K562 (cell line): ENCODE results near the gene DNAAF2. TPM values are rescaled to one million over a fixed set of nuclear protein-coding genes. Genes with fewer than 3 reads are reported as not detected.
A peak's percentile ranks its signal among the peaks of the same experiment; 100 is the strongest.

Source experiments
- ATAC-seq: fragments of 200-7000 bp; cut with Tn5 transposase; 3 replicates; pipeline ENCODE4 v1.9.1; 2020; ENCODE audit warnings: moderate library complexity
- BruUV-seq: library from RNA; stranded (reverse); fragments of 400-500 nt; replicated peaks from 2 replicates; lab custom pipeline; 2021; lab: Mats Ljungman, UMichigan
- CTCF ChIA-PET: fragments of 300-600 bp; formaldehyde crosslinking; extraction: SDS; loops from one replicate; lab custom pipeline; 2021; ENCODE audit warnings: low intra/inter-chr PET ratio; lab: Yijun Ruan, JAX
- POLR2A ChIA-PET: fragments of 300-600, 350-650 bp; sonication (Branson Sonifier 250); formaldehyde crosslinking; extraction: SDS; loops from one replicate; lab custom pipeline; 2021; ENCODE audit warnings: antibody characterized with exemption, inconsistent platforms; lab: Yijun Ruan, JAX
- DNase-seq, 4 experiments: peaks; one replicate each; pipeline versions ENCODE4 v3.0.0 to v3.0.0-alpha.2; 2011 to 2018; ENCODE audit warnings: low spot score in 3 of 4, mixed read lengths in 3 of 4; ENCODE audit errors: extremely low read depth in 1 of 4
- FAIRE-seq: peaks from 2 replicates; lab custom pipeline; 2011; peaks lifted over from hg19 to GRCh38; lab: Jason Lieb, UNC
- H2AFZ ChIP-seq: 2 replicates; pipeline ENCODE4 v1.6.0; 2011; ENCODE audit warnings: low read depth, low read length, control low read depth, inconsistent platforms
- H3K27ac ChIP-seq: fragments of 200-600 bp; 3 replicates; pipeline ENCODE4 v1.8.0; 2011; ENCODE audit warnings: low read depth, mild to moderate bottlenecking, control low read depth, inconsistent platforms, low read length, moderate library complexity, mixed read lengths; ENCODE audit errors: extremely low read depth
- H3K27me3 ChIP-seq, 2 experiments: fragments of 300-600 bp in 1 of 2; 2 replicates in 1 of 2; 3 replicates in 1 of 2; pipeline versions ENCODE4 v1.6.0 to v1.8.0; 2011; ENCODE audit warnings: inconsistent platforms in 2 of 2, low read length in 2 of 2, mild to moderate bottlenecking in 1 of 2, mixed read lengths in 1 of 2, moderate library complexity in 1 of 2; ENCODE audit not compliant: control insufficient read depth in 2 of 2, insufficient read depth in 2 of 2
- H3K36me3 ChIP-seq: fragments of 300-600 bp; 3 replicates; pipeline ENCODE4 v1.8.0; 2011; ENCODE audit warnings: mild to moderate bottlenecking, low read length, inconsistent platforms; ENCODE audit not compliant: control insufficient read depth, insufficient read depth
- H3K4me1 ChIP-seq, 2 experiments: fragments of 200-600 bp in 1 of 2; replicated peaks in 1 of 2; 2 replicates in 1 of 2; 3 replicates in 1 of 2; pipeline versions ENCODE4 v1.5.1 to v1.8.0; 2011; ENCODE audit warnings: inconsistent platforms in 2 of 2, low read length in 2 of 2, mild to moderate bottlenecking in 1 of 2, mixed read lengths in 1 of 2, moderate library complexity in 1 of 2; ENCODE audit not compliant: control insufficient read depth in 2 of 2, insufficient read depth in 2 of 2
- H3K4me2 ChIP-seq: 2 replicates; pipeline ENCODE4 v1.6.1; 2011; ENCODE audit warnings: low read length, control low read depth, inconsistent platforms, mixed read lengths; ENCODE audit not compliant: insufficient read depth
- H3K4me3 ChIP-seq: fragments of 200-600 bp; sonication (generic), shearing (Covaris generic); 2 replicates; pipeline ENCODE4 v1.5.1; 2016; ENCODE audit warnings: control low read depth, inconsistent platforms
- H3K79me2 ChIP-seq: fragments of 200-600 bp; 3 replicates; pipeline ENCODE4 v1.8.0; 2011; ENCODE audit warnings: low read length, inconsistent platforms; ENCODE audit not compliant: control insufficient read depth, insufficient read depth
- H3K9ac ChIP-seq, 2 experiments: 2 replicates each; pipeline versions ENCODE4 v1.6.0 to v1.6.1; 2011; ENCODE audit warnings: low read depth in 2 of 2, low read length in 2 of 2, control low read depth in 1 of 2, inconsistent platforms in 1 of 2, mild to moderate bottlenecking in 1 of 2, mixed read lengths in 1 of 2; ENCODE audit not compliant: insufficient read depth in 1 of 2
- H3K9me1 ChIP-seq: one replicate; pipeline ENCODE4 v1.6.0; 2011; ENCODE audit warnings: inconsistent platforms, mild to moderate bottlenecking, low read length, moderate library complexity; ENCODE audit not compliant: control insufficient read depth, insufficient read depth
- H3K9me3 ChIP-seq: replicated peaks from 2 replicates; pipeline ENCODE4 v1.5.1; 2011; ENCODE audit warnings: low read depth, low read length, inconsistent platforms; ENCODE audit not compliant: control insufficient read depth, insufficient read depth
- H4K20me1 ChIP-seq: replicated peaks from 2 replicates; pipeline ENCODE4 v1.6.1; 2011; ENCODE audit warnings: low read length, inconsistent platforms, mixed read lengths; ENCODE audit not compliant: control insufficient read depth, insufficient read depth
- FOXK2 ChIP-seq, 2 experiments: fragments of 450-650 bp; IDR thresholded peaks in 1 of 2; conservative IDR thresholded peaks in 1 of 2; 2 replicates each; pipeline ENCODE4 v1.6.1; 2016; ENCODE audit warnings: low read depth in 2 of 2, mild to moderate bottlenecking in 1 of 2
- SUPT5H ChIP-seq: fragments of 450-650 bp; IDR thresholded peaks from 2 replicates; pipeline ENCODE4 v1.6.1; 2016
- TBL1XR1 ChIP-seq, 2 experiments: IDR thresholded peaks; 2 replicates each; pipeline ENCODE4 v1.6.1; 2012; ENCODE audit warnings: improper control_type of control experiment in 2 of 2, low read length in 2 of 2, mild to moderate bottlenecking in 1 of 2
- WGBS: fragments of 100-300 bp; shearing (Covaris generic); methylation state at CpG from one replicate; pipeline ENCODE4 v1.1.6; 2016; ENCODE audit warnings: low coverage, mixed read lengths; ENCODE audit not compliant: insufficient coverage; ENCODE audit errors: missing lambda C conversion rate; 5-methylcytosine and 5-hydroxymethylcytosine counted together
- in situ Hi-C: fragments of 300-500 bp; cut with MboI; formaldehyde crosslinking; loops from 4 replicates; pipeline ENCODE4 v1.15.0; 2018; ENCODE audit warnings: inconsistent platforms, mixed read lengths
- intact Hi-C: fragments of 100-400 bp; cut with micrococcal nuclease; formaldehyde crosslinking; loops from 2 replicates; pipeline ENCODE4 v1.14.2; 2022
- polyA plus RNA-seq, 8 experiments: library from polyadenylated mRNA; depleted of rRNA in 4 of 8; stranded (reverse) in 5 of 8; unstranded in 3 of 8; fragments of >200 nt; fragmentation: Nextera tagmentation in 2 of 8; fragmentation: Illumina TruSeq in 1 of 8; extraction: Ambion mirVana in 2 of 8; extraction: Trizol in 1 of 8; gene quantifications; 2 replicates each; pipeline versions ENCODE4 v1.2.1 to v1.2.3, GENCODE V29; 2011 to 2014; ENCODE audit warnings: inconsistent platforms in 1 of 8, missing spikeins in 1 of 8
- total RNA-seq, 7 experiments: library from RNA; depleted of rRNA in 6 of 7; stranded (reverse); fragments of >200 nt in 6 of 7; fragmentation: Illumina TruSeq in 2 of 7; extraction: Trizol in 2 of 7; gene quantifications; 2 replicates each; pipeline versions ENCODE4 v1.2.1 to v1.2.3, GENCODE V29; 2011 to 2021; ENCODE audit warnings: low replicate concordance in 1 of 7

DNAAF2 gene
- total and polyA plus RNA-seq, 9 of the 15 experiments (the other 6 are each of a cell fraction or from before 2014, with no cell fraction given), result 2.4 to 14.6 (median 11.1) TPM

DNA sequence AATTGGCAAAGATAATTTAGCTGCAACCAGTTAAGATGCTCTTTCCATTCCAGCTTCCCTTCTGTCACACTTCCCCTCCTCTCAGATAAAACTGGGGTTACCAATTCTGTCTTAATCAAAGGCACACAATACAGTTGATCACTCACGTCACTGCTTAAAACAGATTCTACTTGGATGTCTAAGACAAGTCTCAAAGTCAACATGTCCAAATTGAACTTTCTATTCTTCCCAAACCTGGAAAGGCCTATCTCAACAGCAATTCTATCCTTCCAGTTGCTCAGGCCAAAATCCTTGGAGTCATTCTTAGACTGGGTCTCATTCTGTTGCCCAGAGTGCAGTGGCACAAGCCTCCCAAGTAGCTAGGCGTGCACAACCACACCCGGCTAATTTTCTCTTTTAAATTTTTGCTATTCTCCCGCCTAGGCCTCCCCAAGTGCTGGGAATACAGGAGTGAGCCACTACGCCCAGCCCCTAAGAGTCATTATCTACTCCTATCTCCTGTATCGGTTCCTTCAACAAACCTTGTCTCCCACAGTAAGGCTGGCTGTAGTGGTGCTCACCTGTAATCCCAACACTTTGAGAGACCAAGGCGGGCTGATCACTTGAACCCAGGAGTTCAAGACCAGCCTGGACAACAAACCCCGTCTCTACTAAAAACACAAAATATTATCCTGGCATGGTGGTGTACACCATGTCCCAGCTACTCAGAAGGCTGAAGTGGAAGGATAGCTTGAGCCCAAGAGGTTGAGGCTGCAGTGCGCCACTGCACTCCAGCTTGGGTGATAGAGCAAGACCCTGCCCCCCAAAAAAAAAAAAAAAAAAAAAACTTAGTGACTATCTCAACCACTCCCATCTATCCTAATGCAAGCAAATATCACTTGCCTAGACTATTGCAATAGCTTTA, 53.6 kb downstream of the DNAAF2 start:
- CTCF ChIA-PET, result no interaction called here
- peak; percentile 6 for ATAC-seq
- H4K20me1 ChIP-seq, result peaks cover 30% of the 10 kb centered on the region

DNA sequence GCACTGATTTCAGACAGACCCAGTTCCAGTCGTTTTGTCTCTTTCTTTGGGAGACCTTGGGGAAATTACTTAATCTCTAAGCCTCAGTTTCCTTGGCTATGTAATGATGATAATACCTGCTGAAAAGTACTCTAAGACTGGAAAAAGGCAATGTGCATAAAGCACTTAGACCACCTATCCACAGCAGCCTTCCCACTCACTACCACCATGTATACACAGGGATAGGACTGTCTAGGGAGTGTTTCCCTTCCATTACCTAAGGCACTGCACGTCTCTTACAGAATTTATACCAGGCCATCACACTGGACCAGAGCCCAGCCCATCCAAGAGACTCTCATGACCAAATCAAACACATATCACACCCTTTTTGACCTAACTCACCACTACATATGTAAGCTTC, 55.2 kb downstream of the DNAAF2 start:
- TF ChIP-seq FOXK2 (conservative IDR thresholded peaks at IDR 0.05 in 1 of 2, IDR thresholded peaks at IDR 0.05 in 1 of 2; ENCODE audit: low read depth in 2 of 2), result no peak
- Histone ChIP-seq H3K27ac (no peak overlapping the region), H4K20me1 (peaks cover 27% of the 10 kb centered on the region), H3K9me1 (peaks cover 3% of the 10 kb centered on the region), H3K36me3 (peaks cover 58% of the 10 kb centered on the region), H3K27me3 (no peaks in the 10 kb centered on the region), H3K4me3 (no peak overlapping the region), H3K9me3 (no peaks in the 10 kb centered on the region), H3K4me2 (no peak overlapping the region), H2AFZ (no peak overlapping the region), H3K9ac (no peak overlapping the region), H3K79me2 (peaks cover 52% of the 10 kb centered on the region), H3K4me1 (peaks cover 6% of the 10 kb centered on the region in 2 experiments; a peak in 4 of 5 replicates)
- in situ Hi-C loops (no loop called here), intact Hi-C loops (no loop called here)
- POLR2A ChIA-PET, result interaction anchor here (0.7 to 1.0 kb wide), 2 partner anchors 16 to 29 kb away, joined by 3 to 4 read pairs; no protein-coding TSS in a partner anchor
- 29% methylated on average over 2 of the region's 2 CpGs for WGBS
- CTCF ChIA-PET, result no interaction called here
- no TSS peak for BruUV-seq
- no peak for FAIRE-seq
- no peak for ATAC-seq
- DNase-seq, result no peak

More for the DNA sequence above, 53.6 kb downstream of the DNAAF2 start:
- Histone ChIP-seq H3K4me1 (peaks cover 6% of the 10 kb centered on the region in 2 experiments; a peak in 4 of 5 replicates), H3K9me1 (peaks cover 3% of the 10 kb centered on the region), H2AFZ (no peak overlapping the region), H3K27ac (peak overlapping the region; percentile 41; the same call in 2 of the 3 replicates), H3K36me3 (peaks cover 63% of the 10 kb centered on the region), H3K27me3 (no peaks in the 10 kb centered on the region), H3K9ac (peak overlapping the region in 1 of 2 experiments; percentile 99; a peak in 1 of 4 replicates), H3K4me2 (0 out of 2 replicates have a peak overlapping the region, but pooled peaks have one; percentile 23), H3K79me2 (peaks cover 67% of the 10 kb centered on the region), H3K9me3 (no peaks in the 10 kb centered on the region), H3K4me3 (no peak overlapping the region)
- in situ Hi-C loops (no loop called here), intact Hi-C loops (no loop called here)
- peak; percentile 14; the same call in 1 of the 2 replicates for TF ChIP-seq SUPT5H
- TF ChIP-seq TBL1XR1 (IDR thresholded peaks at IDR 0.05; ENCODE audit: low read length in 2 of 2), result no peak
- FAIRE-seq (no peak), DNase-seq (peak in 1 of 4 experiments; percentile 32)
- 31% methylated on average over 7 of the region's 9 CpGs for WGBS
- no TSS peak for BruUV-seq
- POLR2A ChIA-PET, result no interaction called here
